Measurements from ENCODE around the gene LYRM4. TPM values are rescaled to one million over a fixed set of nuclear protein-coding genes. Genes with fewer than 3 reads are reported as not detected.

LYRM4 gene
- total RNA-seq, 1 experiment from 2014 or later = 16.5 TPM

- no peaks in the 10 kb centered on the region for H3K36me3 Mint-ChIP-seq (ENCODE audit: insufficient read depth, unreplicated experiment)
- TF ChIP-seq, protein P1, sequence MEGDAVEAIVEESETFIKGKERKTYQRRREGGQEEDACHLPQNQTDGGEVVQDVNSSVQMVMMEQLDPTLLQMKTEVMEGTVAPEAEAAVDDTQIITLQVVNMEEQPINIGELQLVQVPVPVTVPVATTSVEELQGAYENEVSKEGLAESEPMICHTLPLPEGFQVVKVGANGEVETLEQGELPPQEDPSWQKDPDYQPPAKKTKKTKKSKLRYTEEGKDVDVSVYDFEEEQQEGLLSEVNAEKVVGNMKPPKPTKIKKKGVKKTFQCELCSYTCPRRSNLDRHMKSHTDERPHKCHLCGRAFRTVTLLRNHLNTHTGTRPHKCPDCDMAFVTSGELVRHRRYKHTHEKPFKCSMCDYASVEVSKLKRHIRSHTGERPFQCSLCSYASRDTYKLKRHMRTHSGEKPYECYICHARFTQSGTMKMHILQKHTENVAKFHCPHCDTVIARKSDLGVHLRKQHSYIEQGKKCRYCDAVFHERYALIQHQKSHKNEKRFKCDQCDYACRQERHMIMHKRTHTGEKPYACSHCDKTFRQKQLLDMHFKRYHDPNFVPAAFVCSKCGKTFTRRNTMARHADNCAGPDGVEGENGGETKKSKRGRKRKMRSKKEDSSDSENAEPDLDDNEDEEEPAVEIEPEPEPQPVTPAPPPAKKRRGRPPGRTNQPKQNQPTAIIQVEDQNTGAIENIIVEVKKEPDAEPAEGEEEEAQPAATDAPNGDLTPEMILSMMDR (IDR thresholded peaks at IDR 0.05; ENCODE audit: unreplicated experiment) = no peak
- no peak overlapping the region for H3K27ac Mint-ChIP-seq (ENCODE audit: unreplicated experiment)
- H3K9me3 Mint-ChIP-seq (ENCODE audit: low read depth, unreplicated experiment) = no peaks in the 10 kb centered on the region
- H3K27me3 Mint-ChIP-seq (ENCODE audit: unreplicated experiment) = no peaks in the 10 kb centered on the region
- no peak overlapping the region for H3K4me3 Mint-ChIP-seq (ENCODE audit: low read depth, unreplicated experiment)
- intact Hi-C loops (cut with micrococcal nuclease; ENCODE audit: unreplicated experiment) = no loop called here
- no peaks in the 10 kb centered on the region for H3K4me1 Mint-ChIP-seq (ENCODE audit: low read depth, unreplicated experiment)
- no TSS peak for BruUV-seq (replicated peaks)
- CTCF ChIA-PET = no interaction called here
- DNase-seq = no peak
Observed at GRCh38 chr6:5229356-5229755, 31.4 kb downstream of the LYRM4 start.

GRCh38 chr6:5223309-5223708 is 37.4 kb downstream of the LYRM4 start:
- TF ChIP-seq, protein P1 (IDR thresholded peaks at IDR 0.05; ENCODE audit: unreplicated experiment) = no peak
- no peaks in the 10 kb centered on the region for H3K4me1 Mint-ChIP-seq (ENCODE audit: low read depth, unreplicated experiment)
- intact Hi-C loops (cut with micrococcal nuclease; ENCODE audit: unreplicated experiment) = no loop called here
- DNase-seq = no peak
- H3K27me3 Mint-ChIP-seq (ENCODE audit: unreplicated experiment) = no peaks in the 10 kb centered on the region
- CTCF ChIA-PET = no interaction called here
- no peak overlapping the region for H3K4me3 Mint-ChIP-seq (ENCODE audit: low read depth, unreplicated experiment)
- BruUV-seq (replicated peaks) = no TSS peak
- no peak overlapping the region for H3K27ac Mint-ChIP-seq (ENCODE audit: unreplicated experiment)
- no peaks in the 10 kb centered on the region for H3K9me3 Mint-ChIP-seq (ENCODE audit: low read depth, unreplicated experiment)
- no peaks in the 10 kb centered on the region for H3K36me3 Mint-ChIP-seq (ENCODE audit: insufficient read depth, unreplicated experiment)

DNA sequence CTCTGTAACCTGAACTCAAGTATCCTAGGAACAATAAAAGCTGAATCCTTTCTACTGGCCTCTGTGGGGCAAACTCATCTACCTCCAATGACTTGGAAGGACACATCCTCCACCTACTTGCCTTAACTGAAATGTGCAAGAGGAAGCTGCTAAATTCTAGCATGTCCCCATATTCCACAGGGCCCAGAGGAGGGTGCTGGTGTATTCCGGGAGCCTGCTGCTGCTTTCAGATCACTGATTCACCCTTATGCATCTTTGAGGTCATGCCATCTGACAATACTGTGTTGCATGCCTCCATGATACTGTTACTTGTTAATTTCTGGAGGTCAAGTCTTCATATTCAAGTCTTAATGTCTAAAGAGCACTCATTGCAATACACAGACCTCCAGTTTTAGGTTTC is 40.3 kb downstream of the LYRM4 start:
- no peaks in the 10 kb centered on the region for H3K36me3 Mint-ChIP-seq (ENCODE audit: insufficient read depth, unreplicated experiment)
- TF ChIP-seq, protein P1 (IDR thresholded peaks at IDR 0.05; ENCODE audit: unreplicated experiment) = no peak
- no TSS peak for BruUV-seq (replicated peaks)
- H3K27ac Mint-ChIP-seq (ENCODE audit: unreplicated experiment) = no peak overlapping the region
- intact Hi-C loops (cut with micrococcal nuclease; ENCODE audit: unreplicated experiment) = no loop called here
- no peaks in the 10 kb centered on the region for H3K9me3 Mint-ChIP-seq (ENCODE audit: low read depth, unreplicated experiment)
- no peaks in the 10 kb centered on the region for H3K27me3 Mint-ChIP-seq (ENCODE audit: unreplicated experiment)
- no peak for DNase-seq
- CTCF ChIA-PET = interaction anchor here (0.5 kb wide), 1 partner anchor 165 kb away, joined by 3 read pairs; no protein-coding TSS in a partner anchor
- no peak overlapping the region for H3K4me3 Mint-ChIP-seq (ENCODE audit: low read depth, unreplicated experiment)
- H3K4me1 Mint-ChIP-seq (ENCODE audit: low read depth, unreplicated experiment) = no peaks in the 10 kb centered on the region

- no peaks in the 10 kb centered on the region for H3K27me3 Mint-ChIP-seq (ENCODE audit: unreplicated experiment)
- no peak for DNase-seq
- no peaks in the 10 kb centered on the region for H3K4me1 Mint-ChIP-seq (ENCODE audit: low read depth, unreplicated experiment)
- H3K27ac Mint-ChIP-seq (ENCODE audit: unreplicated experiment) = no peak overlapping the region
- CTCF ChIA-PET = no interaction called here
- TF ChIP-seq, protein P1 (IDR thresholded peaks at IDR 0.05; ENCODE audit: unreplicated experiment) = no peak
- H3K36me3 Mint-ChIP-seq (ENCODE audit: insufficient read depth, unreplicated experiment) = no peaks in the 10 kb centered on the region
- intact Hi-C loops (cut with micrococcal nuclease; ENCODE audit: unreplicated experiment) = no loop called here
- no peak overlapping the region for H3K4me3 Mint-ChIP-seq (ENCODE audit: low read depth, unreplicated experiment)
- H3K9me3 Mint-ChIP-seq (ENCODE audit: low read depth, unreplicated experiment) = no peaks in the 10 kb centered on the region
- BruUV-seq (replicated peaks) = no TSS peak
Observed at GRCh38 chr6:5219011-5219691, 41.6 kb downstream of the LYRM4 start.

All from Calu3 (cell line).